ENCODE results near the gene TP73.

Gene TP73

GRCh38 chr1:3670823-3671265 is 18.5 kb downstream of the TP73 start:
- Histone ChIP-seq H3K27me3 (ENCODE audit: insufficient read depth, low read length) (peaks cover 9% of the 10 kb centered on the region), H3K9me3 (ENCODE audit: insufficient read depth, low read depth, low read length) (no peaks in the 10 kb centered on the region), H3K9ac (ENCODE audit: low read depth, low read length) (no peak overlapping the region), H3K36me3 (ENCODE audit: insufficient read depth, low read length) (no peaks in the 10 kb centered on the region), H3K4me3 (ENCODE audit: low read length) (no peak overlapping the region), H3K27ac (ENCODE audit: low read depth, low read length) (no peak overlapping the region), H3K4me1 (ENCODE audit: insufficient read depth, low read length) (peaks cover 13% of the 10 kb centered on the region)
- WGBS, result 93% methylated on average over 15 of the region's 15 CpGs

GRCh38 chr1:3671371-3672180 is 19.3 kb downstream of the TP73 start:
- no peaks in the 10 kb centered on the region for H3K36me3 ChIP-seq (ENCODE audit: insufficient read depth, low read length)
- peaks cover 9% of the 10 kb centered on the region for H3K27me3 ChIP-seq (ENCODE audit: insufficient read depth, low read length)
- WGBS, result 57% methylated on average over 29 of the region's 29 CpGs
- no peaks in the 10 kb centered on the region for H3K9me3 ChIP-seq (ENCODE audit: insufficient read depth, low read depth, low read length)
- H3K27ac ChIP-seq (ENCODE audit: low read depth, low read length), result no peak overlapping the region
- peak overlapping the region; percentile 14; the same call in 1 of the 2 replicates for H3K9ac ChIP-seq (ENCODE audit: low read depth, low read length)
- peaks cover 13% of the 10 kb centered on the region for H3K4me1 ChIP-seq (ENCODE audit: insufficient read depth, low read length)
- H3K4me3 ChIP-seq (ENCODE audit: low read length), result no peak overlapping the region

- Histone ChIP-seq H3K36me3 (ENCODE audit: insufficient read depth, low read length) (no peaks in the 10 kb centered on the region), H3K4me3 (ENCODE audit: low read length) (no peak overlapping the region), H3K9ac (ENCODE audit: low read depth, low read length) (no peak overlapping the region), H3K4me1 (ENCODE audit: insufficient read depth, low read length) (peaks cover 13% of the 10 kb centered on the region), H3K27ac (ENCODE audit: low read depth, low read length) (no peak overlapping the region), H3K27me3 (ENCODE audit: insufficient read depth, low read length) (peaks cover 9% of the 10 kb centered on the region), H3K9me3 (ENCODE audit: insufficient read depth, low read depth, low read length) (no peaks in the 10 kb centered on the region)
- WGBS, result 87% methylated on average over 21 of the region's 21 CpGs
Observed at GRCh38 chr1:3672231-3672970, 20.1 kb downstream of the TP73 start.

- WGBS, result 92% methylated on average over 17 of the region's 17 CpGs
- no peak overlapping the region for H3K27ac ChIP-seq (ENCODE audit: low read depth, low read length)
Observed at GRCh38 chr1:3672971-3673361, 20.6 kb downstream of the TP73 start.

GRCh38 chr1:3673381-3674099 is 21.2 kb downstream of the TP73 start:
- Histone ChIP-seq H3K9me3 (ENCODE audit: insufficient read depth, low read depth, low read length) (no peaks in the 10 kb centered on the region), H3K4me3 (ENCODE audit: low read length) (no peak overlapping the region), H3K4me1 (ENCODE audit: insufficient read depth, low read length) (peaks cover 17% of the 10 kb centered on the region), H3K27me3 (ENCODE audit: insufficient read depth, low read length) (peaks cover 9% of the 10 kb centered on the region), H3K36me3 (ENCODE audit: insufficient read depth, low read length) (no peaks in the 10 kb centered on the region), H3K9ac (ENCODE audit: low read depth, low read length) (no peak overlapping the region), H3K27ac (ENCODE audit: low read depth, low read length) (no peak overlapping the region)
- WGBS, result 89% methylated on average over 25 of the region's 25 CpGs

More at GRCh38 chr1:3672971-3673361, 20.6 kb downstream of the TP73 start:
- Histone ChIP-seq H3K36me3 (ENCODE audit: insufficient read depth, low read length) (no peaks in the 10 kb centered on the region), H3K4me1 (ENCODE audit: insufficient read depth, low read length) (peaks cover 14% of the 10 kb centered on the region), H3K9me3 (ENCODE audit: insufficient read depth, low read depth, low read length) (no peaks in the 10 kb centered on the region), H3K9ac (ENCODE audit: low read depth, low read length) (no peak overlapping the region), H3K27me3 (ENCODE audit: insufficient read depth, low read length) (peaks cover 9% of the 10 kb centered on the region), H3K4me3 (ENCODE audit: low read length) (no peak overlapping the region)

GRCh38 chr1:3674100-3675094 is 22.1 kb downstream of the TP73 start:
- Histone ChIP-seq H3K36me3 (ENCODE audit: insufficient read depth, low read length) (no peaks in the 10 kb centered on the region), H3K9me3 (ENCODE audit: insufficient read depth, low read depth, low read length) (no peaks in the 10 kb centered on the region), H3K4me1 (ENCODE audit: insufficient read depth, low read length) (peaks cover 16% of the 10 kb centered on the region), H3K4me3 (ENCODE audit: low read length) (no peak overlapping the region), H3K9ac (ENCODE audit: low read depth, low read length) (no peak overlapping the region; the same call in 1 of the 2 replicates), H3K27ac (ENCODE audit: low read depth, low read length) (no peak overlapping the region), H3K27me3 (ENCODE audit: insufficient read depth, low read length) (peaks cover 11% of the 10 kb centered on the region)
- 79% methylated on average over 30 of the region's 30 CpGs for WGBS

- H3K4me1 ChIP-seq (ENCODE audit: insufficient read depth, low read length), result peaks cover 16% of the 10 kb centered on the region
- H3K9ac ChIP-seq (ENCODE audit: low read depth, low read length), result peak overlapping the region; percentile 36; the same call in 1 of the 2 replicates
- H3K4me3 ChIP-seq (ENCODE audit: low read length), result peak overlapping the region; percentile 23; the same call in 1 of the 2 replicates
- no peaks in the 10 kb centered on the region for H3K9me3 ChIP-seq (ENCODE audit: insufficient read depth, low read depth, low read length)
- H3K27me3 ChIP-seq (ENCODE audit: insufficient read depth, low read length), result peaks cover 16% of the 10 kb centered on the region
- H3K27ac ChIP-seq (ENCODE audit: low read depth, low read length), result no peak overlapping the region
- H3K36me3 ChIP-seq (ENCODE audit: insufficient read depth, low read length), result no peaks in the 10 kb centered on the region
- WGBS, result 89% methylated on average over 11 of the region's 11 CpGs
Observed at GRCh38 chr1:3675436-3675835, 23.1 kb downstream of the TP73 start.

GRCh38 chr1:3676581-3677470 is 24.5 kb downstream of the TP73 start:
- Histone ChIP-seq H3K9ac (ENCODE audit: low read depth, low read length) (no peak overlapping the region), H3K27ac (ENCODE audit: low read depth, low read length) (no peak overlapping the region)
- WGBS, result 89% methylated on average over 22 of the region's 22 CpGs

GRCh38 chr1:3677484-3677883 is 25.2 kb downstream of the TP73 start:
- peaks cover 16% of the 10 kb centered on the region for H3K4me1 ChIP-seq (ENCODE audit: insufficient read depth, low read length)
- H3K27me3 ChIP-seq (ENCODE audit: insufficient read depth, low read length), result peaks cover 12% of the 10 kb centered on the region
- H3K9ac ChIP-seq (ENCODE audit: low read depth, low read length), result no peak overlapping the region
- H3K27ac ChIP-seq (ENCODE audit: low read depth, low read length), result no peak overlapping the region
- no peaks in the 10 kb centered on the region for H3K9me3 ChIP-seq (ENCODE audit: insufficient read depth, low read depth, low read length)
- no peak overlapping the region for H3K4me3 ChIP-seq (ENCODE audit: low read length)
- 74% methylated on average over 5 of the region's 5 CpGs for WGBS
- H3K36me3 ChIP-seq (ENCODE audit: insufficient read depth, low read length), result no peaks in the 10 kb centered on the region

More at GRCh38 chr1:3676581-3677470, 24.5 kb downstream of the TP73 start:
- no peaks in the 10 kb centered on the region for H3K36me3 ChIP-seq (ENCODE audit: insufficient read depth, low read length)
- peaks cover 16% of the 10 kb centered on the region for H3K27me3 ChIP-seq (ENCODE audit: insufficient read depth, low read length)
- peaks cover 16% of the 10 kb centered on the region for H3K4me1 ChIP-seq (ENCODE audit: insufficient read depth, low read length)
- no peak overlapping the region for H3K4me3 ChIP-seq (ENCODE audit: low read length)
- H3K9me3 ChIP-seq (ENCODE audit: insufficient read depth, low read depth, low read length), result no peaks in the 10 kb centered on the region
